ENCODE results near the gene DGAT2L6.
"Not testable (repeated sequence)": the region's sequence is repeated elsewhere in the genome, so short reads cannot be mapped to it uniquely, and the experiment has no call there.

DNA sequence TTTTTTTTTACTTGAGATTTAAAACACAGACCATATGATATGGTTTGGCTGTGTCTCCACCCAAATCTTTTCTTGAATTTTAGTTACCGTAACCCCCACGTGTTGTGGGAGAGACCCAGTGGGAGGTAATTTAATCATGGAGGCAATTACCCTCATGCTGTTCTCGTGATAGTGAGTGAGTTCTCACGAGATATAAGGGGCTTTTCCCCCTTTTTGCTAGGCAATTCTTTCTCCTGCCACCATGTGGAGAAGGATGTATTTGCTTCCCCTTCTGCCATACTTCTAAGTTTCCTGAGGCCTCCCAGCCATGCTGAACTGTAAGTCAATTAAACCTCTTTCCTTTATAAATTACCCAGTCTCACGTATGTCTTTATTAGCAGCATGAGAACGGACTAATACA lies 32.3 kb downstream of the DGAT2L6 start:
- TF ChIP-seq, protein P1, sequence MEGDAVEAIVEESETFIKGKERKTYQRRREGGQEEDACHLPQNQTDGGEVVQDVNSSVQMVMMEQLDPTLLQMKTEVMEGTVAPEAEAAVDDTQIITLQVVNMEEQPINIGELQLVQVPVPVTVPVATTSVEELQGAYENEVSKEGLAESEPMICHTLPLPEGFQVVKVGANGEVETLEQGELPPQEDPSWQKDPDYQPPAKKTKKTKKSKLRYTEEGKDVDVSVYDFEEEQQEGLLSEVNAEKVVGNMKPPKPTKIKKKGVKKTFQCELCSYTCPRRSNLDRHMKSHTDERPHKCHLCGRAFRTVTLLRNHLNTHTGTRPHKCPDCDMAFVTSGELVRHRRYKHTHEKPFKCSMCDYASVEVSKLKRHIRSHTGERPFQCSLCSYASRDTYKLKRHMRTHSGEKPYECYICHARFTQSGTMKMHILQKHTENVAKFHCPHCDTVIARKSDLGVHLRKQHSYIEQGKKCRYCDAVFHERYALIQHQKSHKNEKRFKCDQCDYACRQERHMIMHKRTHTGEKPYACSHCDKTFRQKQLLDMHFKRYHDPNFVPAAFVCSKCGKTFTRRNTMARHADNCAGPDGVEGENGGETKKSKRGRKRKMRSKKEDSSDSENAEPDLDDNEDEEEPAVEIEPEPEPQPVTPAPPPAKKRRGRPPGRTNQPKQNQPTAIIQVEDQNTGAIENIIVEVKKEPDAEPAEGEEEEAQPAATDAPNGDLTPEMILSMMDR (IDR thresholded peaks at IDR 0.05): not testable (repeated sequence)
- TF ChIP-seq POLR2A (IDR thresholded peaks at IDR 0.05): not testable (repeated sequence)
